Caco-2 (cell line): Measurements from ENCODE around the gene FA2H. TPM values are rescaled to one million over a fixed set of nuclear protein-coding genes. Genes with fewer than 3 reads are reported as not detected.
A peak's percentile ranks its signal among the peaks of the same experiment; 100 is the strongest.

Source experiments
- BruUV-seq: library from RNA; stranded (reverse); fragments of 400-500 nt; replicated peaks from 2 replicates; lab custom pipeline; 2021; lab: Mats Ljungman, UMichigan
- CTCF ChIA-PET: fragments of 300-600 bp; sonication (Branson Sonifier 250); formaldehyde crosslinking; loops from one replicate; lab custom pipeline; 2022; ENCODE audit warnings: antibody characterized with exemption; lab: Charles Lee
- POLR2A ChIA-PET: fragments of 300-600 bp; sonication (Branson Sonifier 250); formaldehyde crosslinking; loops from one replicate; lab custom pipeline; 2022; ENCODE audit warnings: antibody characterized with exemption; lab: Charles Lee
- DNase-seq, 2 experiments: peaks; one replicate each; pipeline versions ENCODE4 v3.0.0 to v3.0.0-alpha.2; 2020 to 2022
- H3K27me3 ChIP-seq: replicated peaks from 2 replicates; pipeline ENCODE4 v1.6.0; 2011; ENCODE audit warnings: low read length; ENCODE audit not compliant: control insufficient read depth, insufficient read depth
- H3K36me3 ChIP-seq: 2 replicates; pipeline ENCODE4 v1.5.1; 2011; ENCODE audit warnings: low read length; ENCODE audit not compliant: control insufficient read depth, insufficient read depth
- H3K4me1 ChIP-seq: fragments of 250-450 bp; sonication (Bioruptor Pico); 2 replicates; pipeline ENCODE4 v1.5.1; 2020; ENCODE audit warnings: mild to moderate bottlenecking
- H3K4me3 ChIP-seq: 2 replicates; pipeline ENCODE4 v1.5.1; 2011; ENCODE audit warnings: low read depth, mild to moderate bottlenecking, control low read depth, low read length
- H3K9me3 ChIP-seq: fragments of 250-450 bp; sonication (Bioruptor Pico); 2 replicates; pipeline ENCODE4 v1.5.1; 2020; ENCODE audit warnings: mild to moderate bottlenecking, moderate library complexity
- H3K27ac Mint-ChIP-seq: one replicate; pipeline ENCODE4 v1.8.0; 2022; ENCODE audit warnings: mixed read lengths; ENCODE audit not compliant: unreplicated experiment
- H3K27me3 Mint-ChIP-seq: one replicate; pipeline ENCODE4 v1.8.0; 2022; ENCODE audit warnings: mixed read lengths; ENCODE audit not compliant: insufficient read depth, unreplicated experiment
- H3K36me3 Mint-ChIP-seq: one replicate; pipeline ENCODE4 v1.8.0; 2022; ENCODE audit warnings: mild to moderate bottlenecking, mixed read lengths; ENCODE audit not compliant: insufficient read depth, unreplicated experiment
- H3K4me1 Mint-ChIP-seq: one replicate; pipeline ENCODE4 v1.8.0; 2022; ENCODE audit warnings: low read depth, mixed read lengths; ENCODE audit not compliant: unreplicated experiment
- H3K4me3 Mint-ChIP-seq: one replicate; pipeline ENCODE4 v1.8.0; 2022; ENCODE audit warnings: mild to moderate bottlenecking, moderate library complexity, mixed read lengths; ENCODE audit not compliant: unreplicated experiment
- H3K9me3 Mint-ChIP-seq: one replicate; pipeline ENCODE4 v1.8.0; 2022; ENCODE audit warnings: mixed read lengths; ENCODE audit not compliant: unreplicated experiment
- intact Hi-C: fragments of 100-400 bp; cut with micrococcal nuclease; formaldehyde crosslinking; loops from one replicate; pipeline ENCODE4 v1.10.0; 2022; ENCODE audit not compliant: unreplicated experiment
- total RNA-seq: library from RNA; stranded (reverse); gene quantifications from 2 replicates; pipeline ENCODE4 v1.2.3, GENCODE V29; 2022
- TF ChIP-seq, protein P1 (sequence below), 2 experiments: fragments of 200-600 bp in 1 of 2; IDR thresholded peaks; 1 replicate in 1 of 2; 2 replicates in 1 of 2; pipeline versions ENCODE4 v1.5.1 to v1.8.0; 2011 to 2022; ENCODE audit warnings: antibody characterized with exemption in 1 of 2, control low read depth in 1 of 2, inconsistent platforms in 1 of 2, low read depth in 1 of 2, low read length in 1 of 2, mild to moderate bottlenecking in 1 of 2, moderate library complexity in 1 of 2; ENCODE audit not compliant: insufficient read depth in 1 of 2, severe bottlenecking in 1 of 2, unreplicated experiment in 1 of 2

Gene FA2H
- total RNA-seq, 1 experiment from 2014 or later, result 21.3 TPM

DNA sequence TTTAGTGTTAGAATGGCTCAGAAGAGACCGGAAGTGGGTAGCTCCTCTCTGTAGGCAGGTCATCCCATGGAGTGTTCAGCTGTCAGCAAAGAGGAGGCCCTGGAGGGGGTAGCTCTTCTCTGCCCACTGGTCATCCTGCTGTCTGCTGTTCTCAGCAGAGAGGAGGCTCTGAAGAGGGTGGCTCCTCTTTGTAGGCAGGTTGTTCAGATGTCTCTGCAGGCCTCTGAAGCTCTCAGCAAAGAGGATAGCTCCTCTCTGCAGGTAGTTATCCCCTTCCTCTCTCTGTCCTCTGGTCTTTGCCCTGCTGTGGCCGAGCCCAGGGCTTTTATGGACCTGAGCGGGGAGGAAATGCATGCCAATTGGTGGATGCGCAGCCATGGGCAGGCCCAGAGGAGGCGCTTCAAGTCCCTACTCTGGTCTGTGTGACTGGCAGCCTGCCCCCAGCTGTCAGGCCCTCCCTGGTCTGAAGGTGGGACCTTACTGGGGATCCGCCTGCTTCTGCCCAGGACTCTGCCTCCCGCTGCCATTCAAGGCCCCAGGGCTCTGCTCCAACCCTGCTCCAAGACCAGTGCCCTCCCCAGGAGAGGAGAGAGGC lies 32.5 kb upstream of the FA2H start:
- POLR2A ChIA-PET, result no interaction called here
- CTCF ChIA-PET, result no interaction called here

DNA sequence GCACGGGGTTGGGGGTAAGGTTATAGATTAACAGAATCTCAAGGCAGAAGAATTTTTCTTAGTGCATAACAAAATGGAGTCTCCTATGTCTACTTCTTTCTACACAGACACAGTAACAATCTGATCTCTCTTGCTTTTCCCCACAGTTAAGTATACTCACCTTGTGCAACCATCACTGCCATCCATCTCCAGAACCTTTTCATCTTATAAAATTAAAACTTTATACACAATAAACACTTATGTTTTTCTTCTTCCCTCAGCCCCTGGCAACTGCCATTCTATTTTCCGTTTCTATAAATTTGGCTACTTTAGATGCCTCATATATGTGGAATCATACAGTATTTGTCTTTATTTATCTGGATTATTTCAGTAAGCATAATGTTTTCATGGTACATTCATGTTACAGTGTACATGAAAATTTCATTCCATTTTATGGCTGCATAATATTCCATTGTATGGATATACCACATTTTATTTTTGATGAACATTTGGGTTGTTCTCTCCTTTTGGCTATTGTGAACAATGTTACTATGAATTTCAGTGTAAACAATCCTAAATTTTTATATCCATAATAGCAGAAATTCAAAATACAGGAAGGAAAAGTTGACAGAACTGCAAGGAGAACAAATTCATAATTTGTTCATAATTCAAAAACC lies 25.7 kb upstream of the FA2H start:
- Mint-ChIP-seq H3K27ac (peak overlapping the region; percentile 82), H3K36me3 (no peaks in the 10 kb centered on the region), H3K4me1 (peaks cover 6% of the 10 kb centered on the region), H3K4me3 (no peak overlapping the region), H3K9me3 (peaks cover 46% of the 10 kb centered on the region), H3K27me3 (no peaks in the 10 kb centered on the region)
- H3K36me3 ChIP-seq, result no peaks in the 10 kb centered on the region
- ChIA-PET POLR2A (no interaction called here), CTCF (no interaction called here)
- H3K4me1 ChIP-seq, result peaks cover 18% of the 10 kb centered on the region
- BruUV-seq, result TSS peak; percentile 78
- peak in 1 of 2 experiments; percentile 13 for DNase-seq
- H3K9me3 ChIP-seq, result peaks cover 26% of the 10 kb centered on the region
- H3K27me3 ChIP-seq, result no peaks in the 10 kb centered on the region
- H3K4me3 ChIP-seq, result no peak overlapping the region
- TF ChIP-seq, protein P1, sequence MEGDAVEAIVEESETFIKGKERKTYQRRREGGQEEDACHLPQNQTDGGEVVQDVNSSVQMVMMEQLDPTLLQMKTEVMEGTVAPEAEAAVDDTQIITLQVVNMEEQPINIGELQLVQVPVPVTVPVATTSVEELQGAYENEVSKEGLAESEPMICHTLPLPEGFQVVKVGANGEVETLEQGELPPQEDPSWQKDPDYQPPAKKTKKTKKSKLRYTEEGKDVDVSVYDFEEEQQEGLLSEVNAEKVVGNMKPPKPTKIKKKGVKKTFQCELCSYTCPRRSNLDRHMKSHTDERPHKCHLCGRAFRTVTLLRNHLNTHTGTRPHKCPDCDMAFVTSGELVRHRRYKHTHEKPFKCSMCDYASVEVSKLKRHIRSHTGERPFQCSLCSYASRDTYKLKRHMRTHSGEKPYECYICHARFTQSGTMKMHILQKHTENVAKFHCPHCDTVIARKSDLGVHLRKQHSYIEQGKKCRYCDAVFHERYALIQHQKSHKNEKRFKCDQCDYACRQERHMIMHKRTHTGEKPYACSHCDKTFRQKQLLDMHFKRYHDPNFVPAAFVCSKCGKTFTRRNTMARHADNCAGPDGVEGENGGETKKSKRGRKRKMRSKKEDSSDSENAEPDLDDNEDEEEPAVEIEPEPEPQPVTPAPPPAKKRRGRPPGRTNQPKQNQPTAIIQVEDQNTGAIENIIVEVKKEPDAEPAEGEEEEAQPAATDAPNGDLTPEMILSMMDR (IDR thresholded peaks at IDR 0.05; ENCODE audit: insufficient read depth in 1 of 2, low read depth in 1 of 2, low read length in 1 of 2, severe bottlenecking in 1 of 2, unreplicated experiment in 1 of 2), result no peak
- intact Hi-C loops, result no loop called here

More for the DNA sequence above, 32.5 kb upstream of the FA2H start:
- H3K4me1 Mint-ChIP-seq, result peaks cover 18% of the 10 kb centered on the region
- Histone ChIP-seq H3K27me3 (no peaks in the 10 kb centered on the region), H3K36me3 (no peaks in the 10 kb centered on the region), H3K4me3 (no peak overlapping the region), H3K9me3 (peaks cover 31% of the 10 kb centered on the region), H3K4me1 (peaks cover 39% of the 10 kb centered on the region)
- peaks cover 15% of the 10 kb centered on the region for H3K36me3 Mint-ChIP-seq
- intact Hi-C loops, result no loop called here
- no peak overlapping the region for H3K27ac Mint-ChIP-seq
- H3K27me3 Mint-ChIP-seq, result no peaks in the 10 kb centered on the region
- peak in 1 of 2 experiments; percentile 22 for DNase-seq
- no peak overlapping the region for H3K4me3 Mint-ChIP-seq
- H3K9me3 Mint-ChIP-seq, result peaks cover 35% of the 10 kb centered on the region
- no TSS peak for BruUV-seq
- TF ChIP-seq, protein P1 (IDR thresholded peaks at IDR 0.05; ENCODE audit: insufficient read depth in 1 of 2, low read depth in 1 of 2, low read length in 1 of 2, severe bottlenecking in 1 of 2, unreplicated experiment in 1 of 2), result no peak

DNA sequence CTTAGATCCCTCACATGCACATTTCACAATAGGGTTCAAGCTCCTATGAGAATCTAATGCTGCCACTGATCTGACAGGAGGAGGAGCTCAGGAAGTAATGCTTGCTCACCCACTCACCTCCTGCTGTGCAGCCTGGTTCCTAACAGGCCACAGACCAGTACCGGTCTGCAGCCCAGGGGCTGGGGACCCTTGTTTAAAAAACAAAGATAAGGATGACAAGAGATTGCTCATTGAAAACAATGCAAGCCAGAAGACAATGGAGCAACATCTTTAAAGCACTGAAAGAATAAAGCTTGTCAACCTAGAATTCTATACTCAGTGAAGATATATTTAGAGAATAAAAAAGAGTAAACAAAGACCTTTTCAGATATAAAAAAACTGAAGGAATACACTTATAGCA lies 22.8 kb upstream of the FA2H start:
- Mint-ChIP-seq H3K9me3 (peaks cover 33% of the 10 kb centered on the region), H3K4me1 (peaks cover 6% of the 10 kb centered on the region), H3K36me3 (no peaks in the 10 kb centered on the region), H3K27me3 (no peaks in the 10 kb centered on the region), H3K27ac (no peak overlapping the region), H3K4me3 (no peak overlapping the region)
- no peaks in the 10 kb centered on the region for H3K27me3 ChIP-seq
- H3K9me3 ChIP-seq, result peaks cover 23% of the 10 kb centered on the region
- BruUV-seq, result no TSS peak
- CTCF ChIA-PET, result no interaction called here
- peaks cover 18% of the 10 kb centered on the region for H3K4me1 ChIP-seq
- H3K36me3 ChIP-seq, result no peaks in the 10 kb centered on the region
- no peak overlapping the region for H3K4me3 ChIP-seq
- POLR2A ChIA-PET, result no interaction called here
- intact Hi-C loops, result no loop called here
- no peak for DNase-seq
- TF ChIP-seq, protein P1 (IDR thresholded peaks at IDR 0.05; ENCODE audit: insufficient read depth in 1 of 2, low read depth in 1 of 2, low read length in 1 of 2, severe bottlenecking in 1 of 2, unreplicated experiment in 1 of 2), result no peak
